HG02943 (cell line): Measurements from ENCODE around the gene SCD5.

ENCODE experiments used
- ATAC-seq: cut with Tn5 transposase; IDR thresholded peaks from one replicate; pipeline ENCODE4 v1.9.1; 2021; ENCODE audit warnings: mild to moderate bottlenecking, low read depth, moderate library complexity; ENCODE audit not compliant: unreplicated experiment

Gene SCD5

DNA sequence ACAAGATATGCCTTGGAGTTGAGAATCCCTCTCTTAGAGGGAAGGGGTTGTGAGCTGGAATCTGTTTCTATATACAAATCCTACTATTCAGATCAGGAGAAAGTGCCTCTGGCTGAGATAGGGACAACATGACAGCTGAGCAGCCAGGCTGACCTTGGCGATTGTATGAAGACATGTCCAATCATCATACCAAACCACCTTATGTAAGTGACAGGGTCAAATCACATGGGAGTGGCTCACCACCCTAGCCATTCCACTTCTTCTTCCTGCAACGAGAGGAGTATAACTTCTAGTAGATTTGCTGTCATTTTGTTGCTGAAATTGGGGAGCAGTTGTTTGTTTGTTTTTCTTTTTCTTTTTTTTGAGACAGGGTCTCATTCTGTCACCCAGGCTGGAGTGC, 188.6 kb downstream of the SCD5 start:
- ATAC-seq: no peak

DNA sequence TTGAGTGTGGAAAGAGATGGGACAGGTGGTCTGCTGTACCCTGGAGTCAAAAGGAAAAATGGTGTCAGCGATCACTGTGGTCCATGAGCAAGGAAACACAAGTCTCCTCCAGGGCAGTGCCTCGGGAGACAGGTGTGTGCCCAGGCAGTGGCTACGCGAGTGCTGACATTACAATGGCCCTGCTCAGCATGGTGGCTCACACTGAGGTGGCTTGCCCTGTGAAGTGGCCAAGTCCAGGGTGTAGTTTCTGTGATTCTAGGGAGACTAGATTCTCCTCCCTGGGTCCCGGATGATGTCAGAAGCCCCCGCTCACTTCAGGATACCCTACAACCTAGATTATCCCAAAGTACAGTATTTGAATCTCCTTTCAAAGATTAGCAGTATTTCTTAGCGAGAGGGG, 192.0 kb downstream of the SCD5 start:
- ATAC-seq: no peak

DNA sequence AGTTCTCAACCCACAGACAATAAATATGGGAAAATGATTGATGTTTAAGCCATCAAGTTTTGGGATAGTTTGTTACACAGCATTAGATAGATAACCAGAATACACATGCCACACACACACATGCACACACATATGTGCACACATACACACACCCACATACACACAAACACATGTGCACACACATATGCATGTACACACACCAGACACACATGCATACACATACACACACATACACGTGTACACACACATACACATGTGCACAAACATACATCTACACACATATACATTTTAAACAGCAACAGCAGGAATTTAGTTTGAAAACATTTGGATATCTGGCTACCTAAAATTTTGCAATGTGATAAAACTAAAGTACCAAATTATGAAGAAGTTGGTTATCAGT, 194.1 kb downstream of the SCD5 start:
- ATAC-seq: no peak

GRCh38 chr4:82601242-82602015, 197.2 kb downstream of the SCD5 start:
- no peak for ATAC-seq

DNA sequence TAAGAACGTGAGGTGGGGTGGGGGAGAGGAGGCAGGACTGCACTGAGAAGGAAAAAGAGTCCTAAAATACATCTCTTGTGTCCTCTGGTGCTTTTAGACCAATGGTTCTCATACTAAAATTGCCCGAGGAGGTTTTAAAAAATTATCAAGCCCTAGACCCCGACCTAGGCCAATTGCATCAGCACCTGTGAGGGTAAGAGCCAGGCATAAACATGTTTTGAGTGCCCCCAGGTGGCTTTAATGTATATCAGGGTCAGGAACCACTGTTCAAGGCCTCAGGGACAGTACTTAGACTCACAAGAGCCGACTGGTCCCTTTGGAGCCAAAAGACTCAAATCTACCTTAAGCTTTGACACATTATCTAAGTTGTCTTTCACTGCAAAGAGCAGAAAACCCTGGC, 199.3 kb downstream of the SCD5 start:
- ATAC-seq: no peak

DNA sequence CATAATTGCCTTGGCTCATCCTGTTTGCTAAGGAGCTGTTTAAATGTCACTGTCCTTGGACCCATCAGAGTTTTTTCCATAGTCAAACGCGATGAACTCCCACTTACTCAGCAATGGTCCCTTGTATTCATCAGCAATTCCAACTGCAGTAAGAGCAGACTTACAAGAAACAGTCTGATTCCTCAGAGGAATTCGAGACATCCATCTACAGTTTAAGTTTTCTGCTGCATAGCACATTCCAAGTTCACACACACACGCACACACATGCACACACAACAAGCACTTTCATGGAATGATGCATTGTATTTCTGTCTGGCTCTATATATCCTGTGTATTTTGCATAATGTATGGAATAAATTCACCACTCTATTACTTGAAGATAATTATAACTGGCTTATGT, 204.1 kb downstream of the SCD5 start:
- ATAC-seq: no peak

- ATAC-seq: no peak
Observed at GRCh38 chr4:82593411-82593810, 205.2 kb downstream of the SCD5 start.

GRCh38 chr4:82592639-82593038, 206.0 kb downstream of the SCD5 start:
- no peak for ATAC-seq

GRCh38 chr4:82591592-82591991, 207.0 kb downstream of the SCD5 start:
- no peak for ATAC-seq

DNA sequence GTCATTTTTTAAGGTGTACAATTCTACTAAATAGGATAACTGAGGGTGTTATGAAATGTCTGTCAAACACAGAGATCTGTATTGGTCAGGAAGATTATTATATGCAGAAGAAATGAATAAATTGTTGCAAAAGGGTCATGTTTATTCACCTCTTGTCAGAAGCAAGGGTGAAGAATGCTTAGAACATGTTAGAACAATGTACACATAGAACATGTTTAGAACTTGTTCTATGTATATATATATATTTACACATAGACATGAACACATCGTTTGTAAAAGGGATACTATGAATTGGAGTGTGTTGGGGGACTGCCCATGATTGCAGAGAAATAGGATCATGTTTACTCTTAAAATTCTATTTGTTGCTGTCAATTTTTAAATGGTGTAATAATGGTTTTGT, 208.8 kb downstream of the SCD5 start:
- no peak for ATAC-seq

- no peak for ATAC-seq
Observed at GRCh38 chr4:82588771-82589270, 209.8 kb downstream of the SCD5 start.

DNA sequence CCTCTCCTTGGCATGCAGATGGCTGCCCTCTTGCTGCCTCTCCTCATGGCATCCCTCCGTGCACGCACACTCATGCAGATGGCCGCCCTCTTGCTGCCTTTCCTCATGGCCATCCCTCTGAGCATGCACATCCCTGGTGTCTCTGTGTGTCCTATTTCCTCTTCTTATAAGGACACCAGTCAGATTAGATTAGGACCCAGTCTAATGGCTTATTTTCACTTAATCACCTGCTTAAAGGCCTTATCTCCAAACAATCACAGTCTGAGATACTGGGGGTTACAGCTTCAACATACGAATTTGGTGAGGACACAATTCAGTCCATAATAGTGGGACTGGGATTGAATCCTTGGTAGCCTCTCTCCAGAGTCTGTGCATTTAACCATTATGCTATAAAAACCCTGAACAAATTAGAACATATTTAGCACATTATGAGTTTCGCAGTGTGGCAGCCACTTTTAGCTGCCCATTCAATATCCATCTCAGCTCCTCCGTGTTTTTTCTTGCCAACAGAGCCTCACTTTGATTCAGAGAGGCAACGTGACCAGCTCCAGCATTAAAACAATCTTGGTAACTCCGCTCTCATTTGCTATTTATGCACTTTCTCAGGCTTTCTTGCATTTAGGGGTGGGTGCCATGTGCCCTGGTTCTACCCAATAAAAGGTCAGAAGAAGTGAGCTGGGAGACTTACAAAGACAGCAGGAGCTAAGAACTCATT, 210.6 kb downstream of the SCD5 start:
- ATAC-seq: no peak

DNA sequence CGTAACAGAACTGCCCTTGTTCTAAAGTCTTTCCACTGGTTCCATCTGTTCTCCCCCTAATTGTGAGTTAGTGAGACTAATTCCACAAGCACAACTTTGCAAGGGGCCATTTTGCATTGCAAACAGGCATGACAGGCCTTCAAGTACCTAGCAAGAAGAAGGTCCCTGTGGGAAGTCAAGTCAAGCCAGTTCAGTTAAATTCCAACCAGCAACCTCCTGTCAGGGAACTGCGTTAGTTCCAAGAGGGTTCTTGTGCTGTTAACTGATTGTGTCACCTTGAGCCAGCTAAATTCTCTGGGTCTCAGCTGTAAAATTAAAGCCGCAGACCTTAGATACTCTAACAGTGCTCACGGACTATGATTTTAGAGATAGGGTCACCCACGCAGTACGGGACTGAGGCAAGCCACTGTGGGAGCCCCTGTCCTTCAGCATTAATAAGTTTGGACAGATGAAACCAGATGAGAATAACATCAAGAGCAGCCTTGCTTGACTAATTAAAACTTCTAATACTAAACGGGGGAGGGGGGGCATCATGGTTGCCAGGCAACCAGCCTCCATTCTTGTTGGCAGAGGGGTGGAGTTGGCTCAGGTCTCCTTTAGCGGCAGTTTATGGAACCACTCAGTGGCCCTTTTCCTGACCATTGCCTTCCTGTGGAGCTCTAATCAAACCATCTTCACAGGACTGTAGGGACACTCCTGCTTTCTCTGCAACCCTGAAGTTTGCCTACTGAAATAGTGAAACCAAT, 212.7 kb downstream of the SCD5 start:
- no peak for ATAC-seq

DNA sequence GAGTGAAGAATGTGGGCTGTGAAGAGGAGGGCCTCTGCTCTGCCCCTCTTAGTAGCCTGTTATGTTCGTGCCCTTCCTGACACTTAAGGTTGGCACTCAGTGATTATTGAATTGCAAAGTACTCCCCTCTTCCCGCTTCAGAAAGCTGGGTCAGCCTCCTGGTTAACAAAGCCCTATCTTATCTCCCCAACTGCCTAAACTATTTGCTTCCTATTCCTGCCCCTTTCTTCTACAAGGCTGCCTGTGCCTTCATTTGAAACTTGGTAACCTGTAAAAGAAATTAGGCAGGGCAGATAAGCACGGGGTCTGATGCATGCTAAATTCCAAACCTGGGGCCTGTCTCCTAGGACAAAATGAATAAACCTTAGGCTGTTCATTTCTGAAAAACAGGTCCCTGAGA, 213.7 kb downstream of the SCD5 start:
- ATAC-seq: no peak

DNA sequence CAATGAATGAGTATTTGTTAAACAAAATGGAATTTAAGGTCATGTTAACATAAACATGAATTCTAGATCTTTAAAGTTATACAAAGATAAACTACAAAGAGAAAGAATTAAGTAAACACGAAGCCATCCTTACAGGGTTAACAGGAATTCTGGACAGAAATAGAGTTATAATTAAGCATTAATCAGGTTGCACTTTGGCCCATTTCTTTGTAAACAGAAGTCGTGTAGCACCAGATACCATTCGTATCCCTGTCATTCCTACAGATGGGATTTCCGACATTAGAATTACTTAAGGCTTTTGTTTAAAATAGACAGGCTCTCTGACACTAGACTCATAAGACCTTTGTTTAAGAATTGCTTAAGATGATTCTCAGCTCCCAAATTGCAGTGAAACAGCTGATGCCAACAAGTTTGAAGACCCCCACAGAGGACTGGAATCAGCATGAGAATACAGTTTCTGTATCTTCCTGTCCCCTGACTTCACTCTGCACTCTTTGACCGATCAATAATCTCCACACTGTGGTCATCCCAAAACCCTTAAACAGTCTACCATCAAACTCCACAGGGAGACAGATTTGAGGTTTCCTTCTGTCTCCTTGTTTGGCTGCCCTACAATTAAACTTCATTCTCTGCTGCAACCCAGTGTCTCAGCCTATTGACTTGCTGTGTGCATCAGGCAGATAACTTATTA, 214.6 kb downstream of the SCD5 start:
- ATAC-seq: no peak

DNA sequence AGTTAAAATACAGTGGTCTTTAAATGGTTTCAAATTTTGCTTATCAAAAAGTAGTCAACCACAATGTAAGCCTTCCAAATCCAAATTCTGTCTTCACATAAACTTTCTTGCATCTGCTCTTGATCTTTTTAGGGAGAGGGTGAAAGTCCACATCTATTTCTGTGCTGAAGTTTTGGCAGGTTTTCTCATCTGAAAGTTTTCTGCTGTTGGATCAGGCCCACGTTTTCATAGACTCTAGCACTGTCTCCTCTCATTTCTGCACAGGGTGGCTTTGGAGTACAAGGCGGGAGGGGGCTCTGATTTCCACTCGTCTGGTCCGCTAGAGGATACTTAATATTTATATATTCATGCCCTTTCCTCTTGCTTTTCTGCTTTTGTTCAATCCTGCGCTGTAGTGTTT, 218.7 kb downstream of the SCD5 start:
- ATAC-seq: no peak
